Activated CD4-positive, CD25-positive, alpha-beta regulatory T cell treated with anti-CD3 and anti-CD28 coated beads, Interleukin-2, amount 50 U/mL, for 16 hours (primary cell): ENCODE data around the gene RERG.
"Not testable (repeated sequence)": the region's sequence is repeated elsewhere in the genome, so short reads cannot be mapped to it uniquely, and the experiment has no call there.

ENCODE experiments used
- DNase-seq: peaks from one replicate; pipeline ENCODE4 v3.0.0-alpha.2; 2020; ENCODE audit warnings: low read depth, low spot score

RERG gene

GRCh38 chr12:15151161-15152091, 69.8 kb downstream of the RERG start:
- no peak for DNase-seq

GRCh38 chr12:15146585-15146984, 74.6 kb downstream of the RERG start:
- no peak for DNase-seq

- no peak for DNase-seq
These were observed 77.8 kb downstream of the RERG start for GRCh38 chr12:15143467-15143866.

GRCh38 chr12:15142711-15143110, 78.5 kb downstream of the RERG start:
- no peak for DNase-seq

GRCh38 chr12:15131431-15131830, 89.8 kb downstream of the RERG start:
- no peak for DNase-seq

- no peak for DNase-seq
These were observed 90.7 kb downstream of the RERG start for GRCh38 chr12:15130541-15130940.

- DNase-seq, result no peak
These were observed 97.8 kb downstream of the RERG start for GRCh38 chr12:15123401-15123800.

GRCh38 chr12:15122344-15122743, 98.9 kb downstream of the RERG start:
- DNase-seq, result no peak

- no peak for DNase-seq
These were observed 102.3 kb downstream of the RERG start for GRCh38 chr12:15118955-15119354.

GRCh38 chr12:15116983-15117382, 104.2 kb downstream of the RERG start:
- DNase-seq, result no peak

- no peak for DNase-seq
These were observed 105.1 kb downstream of the RERG start for GRCh38 chr12:15116086-15116485.

GRCh38 chr12:15115434-15115833, 105.8 kb downstream of the RERG start:
- DNase-seq, result no peak

- DNase-seq, result no peak
These were observed 106.7 kb downstream of the RERG start for GRCh38 chr12:15114501-15114900.

- no peak for DNase-seq
These were observed 128.4 kb downstream of the RERG start for GRCh38 chr12:15092826-15093225.

GRCh38 chr12:15090441-15090840, 130.8 kb downstream of the RERG start:
- DNase-seq, result no peak

- no peak for DNase-seq
These were observed 133.1 kb downstream of the RERG start for GRCh38 chr12:15088105-15088504.

- DNase-seq, result not testable (repeated sequence)
These were observed 143.5 kb downstream of the RERG start for GRCh38 chr12:15077751-15078150.

GRCh38 chr12:15074351-15074750, 146.9 kb downstream of the RERG start:
- DNase-seq, result no peak

- no peak for DNase-seq
These were observed 162.1 kb downstream of the RERG start for GRCh38 chr12:15059123-15059522.
